K562 (cell line): ENCODE measurements around the gene WDR20. TPM values are rescaled to one million over a fixed set of nuclear protein-coding genes. Genes with fewer than 3 reads are reported as not detected.

Experiments
- ATAC-seq: fragments of 200-7000 bp; cut with Tn5 transposase; 3 replicates; pipeline ENCODE4 v1.9.1; 2020; ENCODE audit warnings: moderate library complexity
- BruUV-seq: library from RNA; stranded (reverse); fragments of 400-500 nt; replicated peaks from 2 replicates; lab custom pipeline; 2021; lab: Mats Ljungman, UMichigan
- CTCF ChIA-PET: fragments of 300-600 bp; formaldehyde crosslinking; extraction: SDS; loops from one replicate; lab custom pipeline; 2021; ENCODE audit warnings: low intra/inter-chr PET ratio; lab: Yijun Ruan, JAX
- POLR2A ChIA-PET: fragments of 300-600, 350-650 bp; sonication (Branson Sonifier 250); formaldehyde crosslinking; extraction: SDS; loops from one replicate; lab custom pipeline; 2021; ENCODE audit warnings: antibody characterized with exemption, inconsistent platforms; lab: Yijun Ruan, JAX
- DNase-seq, 4 experiments: peaks; one replicate each; pipeline versions ENCODE4 v3.0.0 to v3.0.0-alpha.2; 2011 to 2018; ENCODE audit warnings: low spot score in 3 of 4, mixed read lengths in 3 of 4; ENCODE audit errors: extremely low read depth in 1 of 4
- FAIRE-seq: peaks from 2 replicates; lab custom pipeline; 2011; peaks lifted over from hg19 to GRCh38; lab: Jason Lieb, UNC
- H2AFZ ChIP-seq: 2 replicates; pipeline ENCODE4 v1.6.0; 2011; ENCODE audit warnings: low read depth, low read length, control low read depth, inconsistent platforms
- H3K27ac ChIP-seq: fragments of 200-600 bp; 3 replicates; pipeline ENCODE4 v1.8.0; 2011; ENCODE audit warnings: low read depth, mild to moderate bottlenecking, control low read depth, inconsistent platforms, low read length, moderate library complexity, mixed read lengths; ENCODE audit errors: extremely low read depth
- H3K27me3 ChIP-seq, 2 experiments: fragments of 300-600 bp in 1 of 2; 2 replicates in 1 of 2; 3 replicates in 1 of 2; pipeline versions ENCODE4 v1.6.0 to v1.8.0; 2011; ENCODE audit warnings: inconsistent platforms in 2 of 2, low read length in 2 of 2, mild to moderate bottlenecking in 1 of 2, mixed read lengths in 1 of 2, moderate library complexity in 1 of 2; ENCODE audit not compliant: control insufficient read depth in 2 of 2, insufficient read depth in 2 of 2
- H3K36me3 ChIP-seq: fragments of 300-600 bp; 3 replicates; pipeline ENCODE4 v1.8.0; 2011; ENCODE audit warnings: mild to moderate bottlenecking, low read length, inconsistent platforms; ENCODE audit not compliant: control insufficient read depth, insufficient read depth
- H3K4me1 ChIP-seq, 2 experiments: fragments of 200-600 bp in 1 of 2; replicated peaks in 1 of 2; 2 replicates in 1 of 2; 3 replicates in 1 of 2; pipeline versions ENCODE4 v1.5.1 to v1.8.0; 2011; ENCODE audit warnings: inconsistent platforms in 2 of 2, low read length in 2 of 2, mild to moderate bottlenecking in 1 of 2, mixed read lengths in 1 of 2, moderate library complexity in 1 of 2; ENCODE audit not compliant: control insufficient read depth in 2 of 2, insufficient read depth in 2 of 2
- H3K4me2 ChIP-seq: 2 replicates; pipeline ENCODE4 v1.6.1; 2011; ENCODE audit warnings: low read length, control low read depth, inconsistent platforms, mixed read lengths; ENCODE audit not compliant: insufficient read depth
- H3K4me3 ChIP-seq: fragments of 200-600 bp; sonication (generic), shearing (Covaris generic); 2 replicates; pipeline ENCODE4 v1.5.1; 2016; ENCODE audit warnings: control low read depth, inconsistent platforms
- H3K79me2 ChIP-seq: fragments of 200-600 bp; 3 replicates; pipeline ENCODE4 v1.8.0; 2011; ENCODE audit warnings: low read length, inconsistent platforms; ENCODE audit not compliant: control insufficient read depth, insufficient read depth
- H3K9ac ChIP-seq, 2 experiments: 2 replicates each; pipeline versions ENCODE4 v1.6.0 to v1.6.1; 2011; ENCODE audit warnings: low read depth in 2 of 2, low read length in 2 of 2, control low read depth in 1 of 2, inconsistent platforms in 1 of 2, mild to moderate bottlenecking in 1 of 2, mixed read lengths in 1 of 2; ENCODE audit not compliant: insufficient read depth in 1 of 2
- H3K9me1 ChIP-seq: one replicate; pipeline ENCODE4 v1.6.0; 2011; ENCODE audit warnings: inconsistent platforms, mild to moderate bottlenecking, low read length, moderate library complexity; ENCODE audit not compliant: control insufficient read depth, insufficient read depth
- H3K9me3 ChIP-seq: replicated peaks from 2 replicates; pipeline ENCODE4 v1.5.1; 2011; ENCODE audit warnings: low read depth, low read length, inconsistent platforms; ENCODE audit not compliant: control insufficient read depth, insufficient read depth
- H4K20me1 ChIP-seq: replicated peaks from 2 replicates; pipeline ENCODE4 v1.6.1; 2011; ENCODE audit warnings: low read length, inconsistent platforms, mixed read lengths; ENCODE audit not compliant: control insufficient read depth, insufficient read depth
- BACH1 ChIP-seq: fragments of 200-800 bp; sonication (Bioruptor generic); IDR thresholded peaks from 2 replicates; pipeline ENCODE4 v1.6.1; 2016; ENCODE audit warnings: missing genetic modification characterization, missing compliant biosample characterization
- HEY1 ChIP-seq: fragments of 250-450 bp; sonication (Bioruptor Pico); IDR thresholded peaks from 2 replicates; pipeline ENCODE4 v1.5.0; 2020; ENCODE audit warnings: mild to moderate bottlenecking, moderate library complexity, borderline replicate concordance
- ZNF551 ChIP-seq: fragments of 250-450 bp; sonication (Bioruptor Pico); IDR thresholded peaks from 2 replicates; pipeline ENCODE4 v1.5.0; 2021; ENCODE audit warnings: mild to moderate bottlenecking, moderate library complexity
- WGBS: fragments of 100-300 bp; shearing (Covaris generic); methylation state at CpG from one replicate; pipeline ENCODE4 v1.1.6; 2016; ENCODE audit warnings: low coverage, mixed read lengths; ENCODE audit not compliant: insufficient coverage; ENCODE audit errors: missing lambda C conversion rate; 5-methylcytosine and 5-hydroxymethylcytosine counted together
- in situ Hi-C: fragments of 300-500 bp; cut with MboI; formaldehyde crosslinking; loops from 4 replicates; pipeline ENCODE4 v1.15.0; 2018; ENCODE audit warnings: inconsistent platforms, mixed read lengths
- intact Hi-C: fragments of 100-400 bp; cut with micrococcal nuclease; formaldehyde crosslinking; loops from 2 replicates; pipeline ENCODE4 v1.14.2; 2022
- polyA plus RNA-seq, 8 experiments: library from polyadenylated mRNA; depleted of rRNA in 4 of 8; stranded (reverse) in 5 of 8; unstranded in 3 of 8; fragments of >200 nt; fragmentation: Nextera tagmentation in 2 of 8; fragmentation: Illumina TruSeq in 1 of 8; extraction: Ambion mirVana in 2 of 8; extraction: Trizol in 1 of 8; gene quantifications; 2 replicates each; pipeline versions ENCODE4 v1.2.1 to v1.2.3, GENCODE V29; 2011 to 2014; ENCODE audit warnings: inconsistent platforms in 1 of 8, missing spikeins in 1 of 8
- total RNA-seq, 7 experiments: library from RNA; depleted of rRNA in 6 of 7; stranded (reverse); fragments of >200 nt in 6 of 7; fragmentation: Illumina TruSeq in 2 of 7; extraction: Trizol in 2 of 7; gene quantifications; 2 replicates each; pipeline versions ENCODE4 v1.2.1 to v1.2.3, GENCODE V29; 2011 to 2021; ENCODE audit warnings: low replicate concordance in 1 of 7
- TF ChIP-seq, protein P1 (sequence below): fragments of 150-350 bp; conservative IDR thresholded peaks from 2 replicates; pipeline ENCODE4 v1.6.1; 2014; ENCODE audit warnings: low read length
- TF ChIP-seq, protein P2 (sequence below), 2 experiments: fragments of 450-650 bp; IDR thresholded peaks; 2 replicates each; pipeline ENCODE4 v1.6.1; 2016
- TF ChIP-seq, protein P3 (sequence below): IDR thresholded peaks from 2 replicates; pipeline ENCODE4 v1.6.1; 2011; ENCODE audit warnings: borderline replicate concordance, low read depth, mild to moderate bottlenecking, moderate library complexity, low read length; ENCODE audit not compliant: insufficient read depth, poor library complexity, severe bottlenecking
- TF ChIP-seq, protein P4 (sequence below): sonication (generic); formaldehyde crosslinking; IDR thresholded peaks from 2 replicates; pipeline ENCODE4 v1.9.0; 2022; ENCODE audit warnings: mild to moderate bottlenecking, missing genetic modification reagents

Gene WDR20
- total and polyA plus RNA-seq, 9 of the 15 experiments (the other 6 are each of a cell fraction or from before 2014, with no cell fraction given): 7.0 to 15.3 (median 11.8) TPM

DNA sequence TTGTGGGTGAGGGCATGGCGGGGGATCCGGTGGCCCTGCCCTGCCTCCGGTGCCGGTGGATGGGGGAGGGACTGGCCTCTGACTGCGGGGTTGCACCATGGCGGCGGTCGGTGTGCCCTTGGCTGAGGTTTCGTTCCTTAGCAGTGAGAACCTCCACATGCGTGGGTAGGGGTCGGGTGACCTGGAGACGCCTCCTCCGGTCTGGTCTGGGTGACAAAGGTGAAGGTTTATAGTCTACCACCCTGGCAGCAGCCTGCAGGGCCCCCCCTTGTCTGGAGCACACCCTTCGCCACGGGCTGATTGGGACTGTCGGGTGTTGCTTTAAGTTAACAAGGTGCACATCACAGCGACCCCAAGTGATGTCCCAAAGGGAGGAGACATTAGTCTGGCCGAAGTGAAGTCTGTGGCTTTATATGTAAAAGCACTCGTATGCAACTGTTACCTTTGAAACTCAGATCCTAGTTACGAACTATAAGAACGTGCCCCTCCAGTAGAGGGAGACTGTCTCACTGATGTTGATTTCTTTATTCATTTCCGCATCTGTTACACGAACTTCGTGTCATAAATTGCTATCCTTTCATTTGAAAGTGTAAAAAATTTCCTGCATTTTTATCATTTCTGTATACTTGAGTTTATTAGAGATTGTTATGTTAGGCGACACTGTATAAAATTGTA is 74.4 kb downstream of the WDR20 start:
- no peak overlapping the region for H3K9ac ChIP-seq
- peak; percentile 53 for ATAC-seq
- no peak overlapping the region for H3K27ac ChIP-seq
- no peaks in the 10 kb centered on the region; the same call in none of the 3 replicates for H3K79me2 ChIP-seq
- H3K4me1 ChIP-seq: peaks cover 0 to 15% of the 10 kb centered on the region in 2 experiments; a peak in 2 of 5 replicates
- H2AFZ ChIP-seq: no peak overlapping the region
- intact Hi-C loops: no loop called here
- BruUV-seq: no TSS peak
- no peak overlapping the region for H3K4me3 ChIP-seq
- H4K20me1 ChIP-seq: 0 out of 2 replicates have a peak, but pooled peaks cover 6% of the 10 kb centered on the region
- H3K9me1 ChIP-seq: no peaks in the 10 kb centered on the region
- DNase-seq: peak in 1 of 4 experiments; percentile 8
- POLR2A ChIA-PET: interaction anchor here (0.5 to 0.8 kb wide), 2 partner anchors 8 to 1114 kb away, joined by 3 read pairs; no protein-coding TSS in a partner anchor
- no peaks in the 10 kb centered on the region for H3K27me3 ChIP-seq
- FAIRE-seq: no peak
- in situ Hi-C loops: no loop called here
- H3K4me2 ChIP-seq: no peak overlapping the region
- peaks cover 23% of the 10 kb centered on the region; the same call in 2 of the 3 replicates for H3K36me3 ChIP-seq
- 75% methylated on average over 16 of the region's 25 CpGs for WGBS
- no peaks in the 10 kb centered on the region for H3K9me3 ChIP-seq
- CTCF ChIA-PET: interaction anchor here (0.6 to 0.7 kb wide), 3 partner anchors 42 to 1744 kb away, joined by 3 to 6 read pairs (median 4); no protein-coding TSS in a partner anchor
- TF ChIP-seq BACH1 (tag) (no peak), ZNF551 (CRISPR knock-in tag) (no peak), HEY1 (CRISPR knock-in tag) (no peak)
- TF ChIP-seq, protein P1, sequence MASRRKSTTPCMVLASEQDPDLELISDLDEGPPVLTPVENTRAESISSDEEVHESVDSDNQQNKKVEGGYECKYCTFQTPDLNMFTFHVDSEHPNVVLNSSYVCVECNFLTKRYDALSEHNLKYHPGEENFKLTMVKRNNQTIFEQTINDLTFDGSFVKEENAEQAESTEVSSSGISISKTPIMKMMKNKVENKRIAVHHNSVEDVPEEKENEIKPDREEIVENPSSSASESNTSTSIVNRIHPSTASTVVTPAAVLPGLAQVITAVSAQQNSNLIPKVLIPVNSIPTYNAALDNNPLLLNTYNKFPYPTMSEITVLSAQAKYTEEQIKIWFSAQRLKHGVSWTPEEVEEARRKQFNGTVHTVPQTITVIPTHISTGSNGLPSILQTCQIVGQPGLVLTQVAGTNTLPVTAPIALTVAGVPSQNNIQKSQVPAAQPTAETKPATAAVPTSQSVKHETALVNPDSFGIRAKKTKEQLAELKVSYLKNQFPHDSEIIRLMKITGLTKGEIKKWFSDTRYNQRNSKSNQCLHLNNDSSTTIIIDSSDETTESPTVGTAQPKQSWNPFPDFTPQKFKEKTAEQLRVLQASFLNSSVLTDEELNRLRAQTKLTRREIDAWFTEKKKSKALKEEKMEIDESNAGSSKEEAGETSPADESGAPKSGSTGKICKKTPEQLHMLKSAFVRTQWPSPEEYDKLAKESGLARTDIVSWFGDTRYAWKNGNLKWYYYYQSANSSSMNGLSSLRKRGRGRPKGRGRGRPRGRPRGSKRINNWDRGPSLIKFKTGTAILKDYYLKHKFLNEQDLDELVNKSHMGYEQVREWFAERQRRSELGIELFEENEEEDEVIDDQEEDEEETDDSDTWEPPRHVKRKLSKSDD: no peak
- TF ChIP-seq, protein P2, sequence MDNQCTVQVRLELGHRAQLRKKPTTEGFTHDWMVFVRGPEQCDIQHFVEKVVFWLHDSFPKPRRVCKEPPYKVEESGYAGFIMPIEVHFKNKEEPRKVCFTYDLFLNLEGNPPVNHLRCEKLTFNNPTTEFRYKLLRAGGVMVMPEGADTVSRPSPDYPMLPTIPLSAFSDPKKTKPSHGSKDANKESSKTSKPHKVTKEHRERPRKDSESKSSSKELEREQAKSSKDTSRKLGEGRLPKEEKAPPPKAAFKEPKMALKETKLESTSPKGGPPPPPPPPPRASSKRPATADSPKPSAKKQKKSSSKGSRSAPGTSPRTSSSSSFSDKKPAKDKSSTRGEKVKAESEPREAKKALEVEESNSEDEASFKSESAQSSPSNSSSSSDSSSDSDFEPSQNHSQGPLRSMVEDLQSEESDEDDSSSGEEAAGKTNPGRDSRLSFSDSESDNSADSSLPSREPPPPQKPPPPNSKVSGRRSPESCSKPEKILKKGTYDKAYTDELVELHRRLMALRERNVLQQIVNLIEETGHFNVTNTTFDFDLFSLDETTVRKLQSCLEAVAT (IDR thresholded peaks at IDR 0.05): no peak
- TF ChIP-seq, protein P3, sequence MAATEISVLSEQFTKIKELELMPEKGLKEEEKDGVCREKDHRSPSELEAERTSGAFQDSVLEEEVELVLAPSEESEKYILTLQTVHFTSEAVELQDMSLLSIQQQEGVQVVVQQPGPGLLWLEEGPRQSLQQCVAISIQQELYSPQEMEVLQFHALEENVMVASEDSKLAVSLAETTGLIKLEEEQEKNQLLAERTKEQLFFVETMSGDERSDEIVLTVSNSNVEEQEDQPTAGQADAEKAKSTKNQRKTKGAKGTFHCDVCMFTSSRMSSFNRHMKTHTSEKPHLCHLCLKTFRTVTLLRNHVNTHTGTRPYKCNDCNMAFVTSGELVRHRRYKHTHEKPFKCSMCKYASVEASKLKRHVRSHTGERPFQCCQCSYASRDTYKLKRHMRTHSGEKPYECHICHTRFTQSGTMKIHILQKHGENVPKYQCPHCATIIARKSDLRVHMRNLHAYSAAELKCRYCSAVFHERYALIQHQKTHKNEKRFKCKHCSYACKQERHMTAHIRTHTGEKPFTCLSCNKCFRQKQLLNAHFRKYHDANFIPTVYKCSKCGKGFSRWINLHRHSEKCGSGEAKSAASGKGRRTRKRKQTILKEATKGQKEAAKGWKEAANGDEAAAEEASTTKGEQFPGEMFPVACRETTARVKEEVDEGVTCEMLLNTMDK: peak; percentile 7
- TF ChIP-seq, protein P4, sequence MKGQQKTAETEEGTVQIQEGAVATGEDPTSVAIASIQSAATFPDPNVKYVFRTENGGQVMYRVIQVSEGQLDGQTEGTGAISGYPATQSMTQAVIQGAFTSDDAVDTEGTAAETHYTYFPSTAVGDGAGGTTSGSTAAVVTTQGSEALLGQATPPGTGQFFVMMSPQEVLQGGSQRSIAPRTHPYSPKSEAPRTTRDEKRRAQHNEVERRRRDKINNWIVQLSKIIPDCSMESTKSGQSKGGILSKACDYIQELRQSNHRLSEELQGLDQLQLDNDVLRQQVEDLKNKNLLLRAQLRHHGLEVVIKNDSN (CRISPR knock-in tag): no peak
